Measurements from ENCODE around the gene SPTBN1.

The SPTBN1 gene

GRCh38 chr2:54464341-54464740 lies 8.2 kb downstream of the SPTBN1 start:
- H3K4me1 ChIP-seq (ENCODE audit: control insufficient read depth, insufficient read depth, low read length): peaks cover 10% of the 10 kb centered on the region
- no peak overlapping the region for H3K27ac ChIP-seq (ENCODE audit: low read depth, low read length)
- no peak overlapping the region for H3K4me3 ChIP-seq (ENCODE audit: low read length)
- no peaks in the 10 kb centered on the region for H3K27me3 ChIP-seq (ENCODE audit: control insufficient read depth, insufficient read depth, low read length)
- H3K36me3 ChIP-seq (ENCODE audit: control insufficient read depth, insufficient read depth, low read length): no peaks in the 10 kb centered on the region
- H3K9ac ChIP-seq (ENCODE audit: low read length): no peak overlapping the region

GRCh38 chr2:54465143-54465542 lies 9.0 kb downstream of the SPTBN1 start:
- Histone ChIP-seq H3K27ac (ENCODE audit: low read depth, low read length) (peak overlapping the region; percentile 30), H3K36me3 (ENCODE audit: control insufficient read depth, insufficient read depth, low read length) (no peaks in the 10 kb centered on the region), H3K9ac (ENCODE audit: low read length) (no peak overlapping the region), H3K4me1 (ENCODE audit: control insufficient read depth, insufficient read depth, low read length) (peaks cover 10% of the 10 kb centered on the region), H3K4me3 (ENCODE audit: low read length) (no peak overlapping the region), H3K27me3 (ENCODE audit: control insufficient read depth, insufficient read depth, low read length) (no peaks in the 10 kb centered on the region)

GRCh38 chr2:54466870-54467269 lies 10.7 kb downstream of the SPTBN1 start:
- H3K36me3 ChIP-seq (ENCODE audit: control insufficient read depth, insufficient read depth, low read length): no peaks in the 10 kb centered on the region
- no peak overlapping the region for H3K4me3 ChIP-seq (ENCODE audit: low read length)
- peak overlapping the region; percentile 70 for H3K27ac ChIP-seq (ENCODE audit: low read depth, low read length)
- no peak overlapping the region for H3K9ac ChIP-seq (ENCODE audit: low read length)
- peaks cover 20% of the 10 kb centered on the region for H3K4me1 ChIP-seq (ENCODE audit: control insufficient read depth, insufficient read depth, low read length)
- no peaks in the 10 kb centered on the region for H3K27me3 ChIP-seq (ENCODE audit: control insufficient read depth, insufficient read depth, low read length)

- Histone ChIP-seq H3K27me3 (ENCODE audit: control insufficient read depth, insufficient read depth, low read length) (no peaks in the 10 kb centered on the region), H3K36me3 (ENCODE audit: control insufficient read depth, insufficient read depth, low read length) (no peaks in the 10 kb centered on the region), H3K9ac (ENCODE audit: low read length) (no peak overlapping the region), H3K4me3 (ENCODE audit: low read length) (no peak overlapping the region), H3K27ac (ENCODE audit: low read depth, low read length) (no peak overlapping the region), H3K4me1 (ENCODE audit: control insufficient read depth, insufficient read depth, low read length) (peaks cover 23% of the 10 kb centered on the region)
These were observed 12.5 kb downstream of the SPTBN1 start for GRCh38 chr2:54468673-54469072.

GRCh38 chr2:54469484-54470053 lies 13.4 kb downstream of the SPTBN1 start:
- Histone ChIP-seq H3K27me3 (ENCODE audit: control insufficient read depth, insufficient read depth, low read length) (no peaks in the 10 kb centered on the region), H3K4me1 (ENCODE audit: control insufficient read depth, insufficient read depth, low read length) (peaks cover 23% of the 10 kb centered on the region), H3K4me3 (ENCODE audit: low read length) (no peak overlapping the region), H3K27ac (ENCODE audit: low read depth, low read length) (no peak overlapping the region), H3K9ac (ENCODE audit: low read length) (no peak overlapping the region), H3K36me3 (ENCODE audit: control insufficient read depth, insufficient read depth, low read length) (no peaks in the 10 kb centered on the region)

GRCh38 chr2:54470266-54470938 lies 14.3 kb downstream of the SPTBN1 start:
- no peaks in the 10 kb centered on the region for H3K27me3 ChIP-seq (ENCODE audit: control insufficient read depth, insufficient read depth, low read length)
- no peak overlapping the region for H3K4me3 ChIP-seq (ENCODE audit: low read length)
- no peaks in the 10 kb centered on the region for H3K36me3 ChIP-seq (ENCODE audit: control insufficient read depth, insufficient read depth, low read length)
- H3K9ac ChIP-seq (ENCODE audit: low read length): no peak overlapping the region
- H3K4me1 ChIP-seq (ENCODE audit: control insufficient read depth, insufficient read depth, low read length): peaks cover 19% of the 10 kb centered on the region
- H3K27ac ChIP-seq (ENCODE audit: low read depth, low read length): peak overlapping the region; percentile 14

- H3K9ac ChIP-seq (ENCODE audit: low read length): no peak overlapping the region
- H3K4me3 ChIP-seq (ENCODE audit: low read length): no peak overlapping the region
- peaks cover 19% of the 10 kb centered on the region for H3K4me1 ChIP-seq (ENCODE audit: control insufficient read depth, insufficient read depth, low read length)
- no peaks in the 10 kb centered on the region for H3K27me3 ChIP-seq (ENCODE audit: control insufficient read depth, insufficient read depth, low read length)
- no peak overlapping the region for H3K27ac ChIP-seq (ENCODE audit: low read depth, low read length)
- H3K36me3 ChIP-seq (ENCODE audit: control insufficient read depth, insufficient read depth, low read length): no peaks in the 10 kb centered on the region
These were observed 15.1 kb downstream of the SPTBN1 start for GRCh38 chr2:54471221-54471711.

GRCh38 chr2:54473851-54474250 lies 17.7 kb downstream of the SPTBN1 start:
- no peaks in the 10 kb centered on the region for H3K36me3 ChIP-seq (ENCODE audit: control insufficient read depth, insufficient read depth, low read length)
- H3K4me1 ChIP-seq (ENCODE audit: control insufficient read depth, insufficient read depth, low read length): peaks cover 27% of the 10 kb centered on the region
- H3K9ac ChIP-seq (ENCODE audit: low read length): no peak overlapping the region
- H3K27ac ChIP-seq (ENCODE audit: low read depth, low read length): no peak overlapping the region
- no peak overlapping the region for H3K4me3 ChIP-seq (ENCODE audit: low read length)
- no peaks in the 10 kb centered on the region for H3K27me3 ChIP-seq (ENCODE audit: control insufficient read depth, insufficient read depth, low read length)

GRCh38 chr2:54475285-54475684 lies 19.2 kb downstream of the SPTBN1 start:
- Histone ChIP-seq H3K27me3 (ENCODE audit: control insufficient read depth, insufficient read depth, low read length) (no peaks in the 10 kb centered on the region), H3K36me3 (ENCODE audit: control insufficient read depth, insufficient read depth, low read length) (no peaks in the 10 kb centered on the region), H3K4me3 (ENCODE audit: low read length) (no peak overlapping the region), H3K4me1 (ENCODE audit: control insufficient read depth, insufficient read depth, low read length) (peaks cover 33% of the 10 kb centered on the region), H3K9ac (ENCODE audit: low read length) (no peak overlapping the region), H3K27ac (ENCODE audit: low read depth, low read length) (no peak overlapping the region)

GRCh38 chr2:54475919-54476318 lies 19.8 kb downstream of the SPTBN1 start:
- Histone ChIP-seq H3K27me3 (ENCODE audit: control insufficient read depth, insufficient read depth, low read length) (no peaks in the 10 kb centered on the region), H3K4me1 (ENCODE audit: control insufficient read depth, insufficient read depth, low read length) (peaks cover 36% of the 10 kb centered on the region), H3K36me3 (ENCODE audit: control insufficient read depth, insufficient read depth, low read length) (no peaks in the 10 kb centered on the region), H3K9ac (ENCODE audit: low read length) (no peak overlapping the region), H3K27ac (ENCODE audit: low read depth, low read length) (no peak overlapping the region), H3K4me3 (ENCODE audit: low read length) (no peak overlapping the region)

- no peak overlapping the region for H3K9ac ChIP-seq (ENCODE audit: low read length)
- H3K4me1 ChIP-seq (ENCODE audit: control insufficient read depth, insufficient read depth, low read length): peaks cover 39% of the 10 kb centered on the region
- H3K4me3 ChIP-seq (ENCODE audit: low read length): no peak overlapping the region
- no peaks in the 10 kb centered on the region for H3K36me3 ChIP-seq (ENCODE audit: control insufficient read depth, insufficient read depth, low read length)
- H3K27me3 ChIP-seq (ENCODE audit: control insufficient read depth, insufficient read depth, low read length): no peaks in the 10 kb centered on the region
- H3K27ac ChIP-seq (ENCODE audit: low read depth, low read length): no peak overlapping the region
These were observed 20.7 kb downstream of the SPTBN1 start for GRCh38 chr2:54476852-54477251.

GRCh38 chr2:54477896-54478295 lies 21.8 kb downstream of the SPTBN1 start:
- Histone ChIP-seq H3K36me3 (ENCODE audit: control insufficient read depth, insufficient read depth, low read length) (no peaks in the 10 kb centered on the region), H3K27me3 (ENCODE audit: control insufficient read depth, insufficient read depth, low read length) (no peaks in the 10 kb centered on the region), H3K4me1 (ENCODE audit: control insufficient read depth, insufficient read depth, low read length) (peaks cover 45% of the 10 kb centered on the region), H3K4me3 (ENCODE audit: low read length) (no peak overlapping the region), H3K9ac (ENCODE audit: low read length) (no peak overlapping the region), H3K27ac (ENCODE audit: low read depth, low read length) (no peak overlapping the region)

GRCh38 chr2:54478899-54479298 lies 22.8 kb downstream of the SPTBN1 start:
- no peak overlapping the region for H3K9ac ChIP-seq (ENCODE audit: low read length)
- peaks cover 53% of the 10 kb centered on the region for H3K4me1 ChIP-seq (ENCODE audit: control insufficient read depth, insufficient read depth, low read length)
- H3K4me3 ChIP-seq (ENCODE audit: low read length): no peak overlapping the region
- no peaks in the 10 kb centered on the region for H3K27me3 ChIP-seq (ENCODE audit: control insufficient read depth, insufficient read depth, low read length)
- no peaks in the 10 kb centered on the region for H3K36me3 ChIP-seq (ENCODE audit: control insufficient read depth, insufficient read depth, low read length)
- peak overlapping the region; percentile 43 for H3K27ac ChIP-seq (ENCODE audit: low read depth, low read length)

Measured in rectal smooth muscle tissue (tissue), 1 donor.